LNCAP (cell line): ENCODE results near the gene BTNL8.

Source experiments
- CTCF ChIP-seq: fragments of 450-650 bp; IDR thresholded peaks from 2 replicates; pipeline ENCODE4 v1.5.1; 2017; ENCODE audit warnings: mild to moderate bottlenecking

Gene BTNL8

GRCh38 chr5:180898621-180899246 is at the start of gene BTNL8:
Gene BTNL8 (plus strand): TSS chr5:180899159. CDS start chr5:180899311, 152 bp downstream.
- no peak for TF ChIP-seq CTCF

- no peak for TF ChIP-seq CTCF
Measured at GRCh38 chr5:180849827-180850226, 49.1 kb upstream of the BTNL8 start.

GRCh38 chr5:180850434-180851078 is 48.4 kb upstream of the BTNL8 start:
- TF ChIP-seq CTCF: no peak

GRCh38 chr5:180852495-180852894 is 46.5 kb upstream of the BTNL8 start:
- no peak for TF ChIP-seq CTCF

- TF ChIP-seq CTCF: no peak
Measured at GRCh38 chr5:180853121-180853847, 45.7 kb upstream of the BTNL8 start.

- TF ChIP-seq CTCF: no peak
Measured at GRCh38 chr5:180853848-180854176, 45.1 kb upstream of the BTNL8 start.

- no peak for TF ChIP-seq CTCF
Measured at GRCh38 chr5:180858586-180858985, 40.4 kb upstream of the BTNL8 start.
